T follicular helper cell (primary cell): ENCODE results near the gene MAGEA3.
"Not testable (repeated sequence)": the region's sequence is repeated elsewhere in the genome, so short reads cannot be mapped to it uniquely, and the experiment has no call there.

Experiments used
- DNase-seq: peaks from one replicate; pipeline ENCODE4 v3.0.0-alpha.2; 2020; ENCODE audit warnings: low read depth

Gene MAGEA3

DNA sequence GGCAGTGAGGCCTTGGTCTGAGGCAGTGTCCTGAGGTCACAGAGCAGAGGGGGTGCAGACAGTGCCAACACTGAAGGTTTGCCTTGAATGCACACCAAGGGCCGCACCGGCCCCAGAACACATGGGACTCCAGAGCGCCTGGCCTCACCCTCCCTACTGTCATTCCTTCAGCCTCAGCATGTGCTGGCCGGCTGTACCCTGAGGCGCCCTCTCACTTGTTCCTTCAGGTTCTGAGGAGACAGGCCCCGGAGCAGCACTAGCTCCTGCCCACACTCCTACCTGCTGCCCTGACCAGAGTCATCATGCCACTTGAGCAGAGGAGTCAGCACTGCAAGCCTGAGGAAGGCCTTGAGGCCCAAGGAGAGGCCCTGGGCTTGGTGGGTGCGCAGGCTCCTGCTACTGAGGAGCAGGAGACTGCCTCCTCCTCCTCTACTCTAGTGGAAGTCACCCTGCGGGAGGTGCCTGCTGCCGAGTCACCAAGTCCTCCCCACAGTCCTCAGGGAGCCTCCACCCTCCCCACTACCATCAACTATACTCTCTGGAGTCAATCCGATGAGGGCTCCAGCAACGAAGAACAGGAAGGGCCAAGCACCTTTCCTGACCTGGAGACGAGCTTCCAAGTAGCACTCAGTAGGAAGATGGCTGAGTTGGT is 37.4 kb downstream of the MAGEA3 start:
- no peak for DNase-seq

DNA sequence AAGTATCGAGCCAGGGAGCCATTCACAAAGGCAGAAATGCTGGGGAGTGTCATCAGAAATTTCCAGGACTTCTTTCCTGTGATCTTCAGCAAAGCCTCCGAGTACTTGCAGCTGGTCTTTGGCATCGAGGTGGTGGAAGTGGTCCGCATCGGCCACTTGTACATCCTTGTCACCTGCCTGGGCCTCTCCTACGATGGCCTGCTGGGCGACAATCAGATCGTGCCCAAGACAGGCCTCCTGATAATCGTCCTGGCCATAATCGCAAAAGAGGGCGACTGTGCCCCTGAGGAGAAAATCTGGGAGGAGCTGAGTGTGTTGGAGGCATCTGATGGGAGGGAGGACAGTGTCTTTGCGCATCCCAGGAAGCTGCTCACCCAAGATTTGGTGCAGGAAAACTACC is 37.9 kb downstream of the MAGEA3 start:
- not testable (repeated sequence) for DNase-seq

DNA sequence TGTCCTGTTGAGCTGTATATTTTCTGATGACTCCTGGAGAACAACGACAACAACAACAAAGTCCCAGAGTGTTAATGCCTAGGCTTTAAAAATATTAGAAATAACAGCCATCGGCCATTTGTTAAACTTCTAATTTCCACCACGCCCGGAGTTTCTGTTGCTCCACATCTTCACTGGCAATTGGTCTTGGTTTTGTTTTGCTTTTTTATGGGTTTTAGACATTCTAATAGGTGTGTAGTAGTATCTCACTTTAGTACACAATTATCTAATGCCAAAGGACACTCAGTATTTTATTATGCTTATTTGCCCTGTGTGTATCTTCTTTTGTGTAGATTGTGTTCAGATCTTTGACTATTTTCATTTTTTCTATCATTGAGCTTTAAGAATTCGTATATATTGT is 40.0 kb downstream of the MAGEA3 start:
- DNase-seq = no peak
